Ectodermal cell (in vitro differentiated cells): ENCODE results near the gene QTRT2.

Experiments used
- H3K27ac ChIP-seq: 2 replicates; pipeline ENCODE4 v1.7.0; 2013; ENCODE audit warnings: mild to moderate bottlenecking, low read depth, low read length; ENCODE audit not compliant: insufficient read depth, poor library complexity, severe bottlenecking
- H3K27me3 ChIP-seq: 2 replicates; pipeline ENCODE4 v1.7.0; 2013; ENCODE audit warnings: mild to moderate bottlenecking, low read length; ENCODE audit not compliant: insufficient read depth, control insufficient read depth, poor library complexity, severe bottlenecking
- H3K36me3 ChIP-seq: one replicate; pipeline ENCODE4 v1.7.0; 2013; ENCODE audit warnings: low read length; ENCODE audit not compliant: control insufficient read depth, insufficient read depth
- H3K4me1 ChIP-seq: one replicate; pipeline ENCODE4 v1.7.0; 2013; ENCODE audit warnings: low read length; ENCODE audit not compliant: control insufficient read depth, insufficient read depth
- H3K4me3 ChIP-seq: 2 replicates; pipeline ENCODE4 v1.7.0; 2013; ENCODE audit warnings: low read depth, low read length, control low read depth; ENCODE audit not compliant: insufficient read depth
- H3K9me3 ChIP-seq: 2 replicates; pipeline ENCODE4 v1.7.0; 2013; ENCODE audit warnings: mild to moderate bottlenecking, low read length, moderate library complexity; ENCODE audit not compliant: control insufficient read depth
- WGBS, 2 experiments: methylation state at CpG; one replicate each; pipeline ENCODE4 v1.1.7; 2013; ENCODE audit warnings: missing lambda C conversion rate in 2 of 2; 5-methylcytosine and 5-hydroxymethylcytosine counted together

QTRT2 gene

DNA sequence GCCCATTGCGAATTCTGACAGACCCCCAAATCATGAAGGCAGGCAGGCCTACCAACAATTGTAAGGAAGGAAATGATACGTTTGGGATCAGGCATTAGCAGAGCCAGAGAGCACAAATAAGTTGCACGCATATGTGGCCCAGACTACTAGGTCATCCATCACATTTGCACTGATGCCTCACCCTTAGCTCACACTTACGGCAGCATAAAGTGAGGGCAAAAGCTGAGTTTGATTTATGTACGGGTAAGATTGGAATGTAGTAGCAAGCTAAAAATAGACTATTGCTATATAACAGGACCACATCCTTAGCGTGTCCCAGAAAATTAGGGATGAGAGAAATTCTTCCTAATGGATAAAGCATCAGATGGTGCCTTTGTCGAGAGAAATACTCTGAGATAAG lies 58.6 kb downstream of the QTRT2 start:
- no peak overlapping the region for H3K27ac ChIP-seq
- H3K27me3 ChIP-seq, result no peaks in the 10 kb centered on the region
- H3K36me3 ChIP-seq, result no peaks in the 10 kb centered on the region
- no peaks in the 10 kb centered on the region for H3K9me3 ChIP-seq
- WGBS, 2 experiments, result 94 to 95% methylated on average over 5 to 7 of the region's 7 CpGs
- peaks cover 10% of the 10 kb centered on the region for H3K4me1 ChIP-seq
- no peak overlapping the region for H3K4me3 ChIP-seq

GRCh38 chr3:114119776-114120175 lies 63.2 kb downstream of the QTRT2 start:
- peaks cover 3% of the 10 kb centered on the region for H3K4me1 ChIP-seq
- H3K27ac ChIP-seq, result no peak overlapping the region
- no peaks in the 10 kb centered on the region for H3K36me3 ChIP-seq
- WGBS, 2 experiments, result 100% methylated on average over 1 of the region's 1 CpG
- H3K27me3 ChIP-seq, result no peaks in the 10 kb centered on the region
- H3K9me3 ChIP-seq, result no peaks in the 10 kb centered on the region
- no peak overlapping the region for H3K4me3 ChIP-seq

- peaks cover 3% of the 10 kb centered on the region for H3K4me1 ChIP-seq
- no peaks in the 10 kb centered on the region for H3K36me3 ChIP-seq
- WGBS, 2 experiments, result 96 to 97% methylated on average over 3 of the region's 3 CpGs
- H3K27ac ChIP-seq, result no peak overlapping the region
- no peaks in the 10 kb centered on the region for H3K9me3 ChIP-seq
- no peaks in the 10 kb centered on the region for H3K27me3 ChIP-seq
- no peak overlapping the region for H3K4me3 ChIP-seq
Measured at GRCh38 chr3:114120211-114120610, 63.7 kb downstream of the QTRT2 start.

GRCh38 chr3:114122027-114122709 lies 65.6 kb downstream of the QTRT2 start:
- no peak overlapping the region for H3K27ac ChIP-seq
- no peaks in the 10 kb centered on the region for H3K36me3 ChIP-seq
- H3K4me3 ChIP-seq, result no peak overlapping the region
- H3K9me3 ChIP-seq, result no peaks in the 10 kb centered on the region
- no peaks in the 10 kb centered on the region for H3K27me3 ChIP-seq
- peaks cover 3% of the 10 kb centered on the region for H3K4me1 ChIP-seq
- WGBS, 2 experiments, result 72 to 80% methylated on average over 4 of the region's 4 CpGs

GRCh38 chr3:114126461-114126860 lies 69.9 kb downstream of the QTRT2 start:
- Histone ChIP-seq H3K27ac (no peak overlapping the region), H3K36me3 (no peaks in the 10 kb centered on the region), H3K4me1 (peaks cover 3% of the 10 kb centered on the region), H3K4me3 (no peak overlapping the region), H3K27me3 (no peaks in the 10 kb centered on the region), H3K9me3 (no peaks in the 10 kb centered on the region)
- WGBS, 2 experiments, result 80 to 83% methylated on average over 1 of the region's 1 CpG

DNA sequence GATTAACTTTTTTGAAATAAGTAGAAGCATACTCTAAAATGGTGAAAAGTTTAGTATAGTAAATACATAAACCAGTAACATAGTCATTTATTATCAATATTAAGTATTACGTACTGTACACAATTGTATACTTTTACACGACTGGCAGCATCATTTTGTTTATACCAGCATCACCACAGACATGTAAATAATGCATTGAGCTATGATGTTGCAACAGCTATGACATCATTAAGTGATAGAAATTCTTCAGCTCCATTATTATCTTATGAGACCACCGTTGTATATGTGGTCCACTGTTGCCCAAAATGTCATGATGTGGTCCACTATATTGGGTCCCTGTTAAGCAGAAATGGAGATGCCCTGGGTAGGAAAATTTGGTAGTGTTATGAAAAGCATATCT lies 71.0 kb downstream of the QTRT2 start:
- H3K27ac ChIP-seq, result no peak overlapping the region
- 90 to 94% methylated on average over 1 to 3 of the region's 3 CpGs for WGBS, 2 experiments
- no peaks in the 10 kb centered on the region for H3K4me1 ChIP-seq
- no peaks in the 10 kb centered on the region for H3K27me3 ChIP-seq
- H3K36me3 ChIP-seq, result no peaks in the 10 kb centered on the region
- no peaks in the 10 kb centered on the region for H3K9me3 ChIP-seq
- H3K4me3 ChIP-seq, result no peak overlapping the region

DNA sequence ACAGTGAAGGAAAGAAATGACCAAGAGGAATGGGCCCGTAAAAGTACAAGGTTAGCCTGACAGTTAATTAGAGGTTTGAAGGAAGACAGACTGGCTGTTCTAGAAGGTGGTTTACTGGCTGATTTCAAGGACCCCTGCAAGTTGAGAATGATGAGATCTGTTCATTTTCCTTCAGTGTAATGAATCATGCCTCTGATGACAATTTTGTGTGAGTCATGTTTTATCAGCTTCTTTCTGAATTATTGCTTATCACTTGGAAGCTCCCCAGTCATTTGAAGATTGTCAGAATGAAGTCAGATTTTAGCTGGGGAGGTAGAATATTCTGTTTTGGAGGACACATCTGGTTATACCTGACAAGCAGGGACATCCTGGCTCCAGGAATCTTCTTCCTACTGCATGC lies 71.7 kb downstream of the QTRT2 start:
- H3K4me1 ChIP-seq, result no peaks in the 10 kb centered on the region
- H3K36me3 ChIP-seq, result no peaks in the 10 kb centered on the region
- H3K27ac ChIP-seq, result no peak overlapping the region
- no peaks in the 10 kb centered on the region for H3K27me3 ChIP-seq
- H3K4me3 ChIP-seq, result no peak overlapping the region
- H3K9me3 ChIP-seq, result no peaks in the 10 kb centered on the region
- 88 to 97% methylated on average over 1 of the region's 1 CpG for WGBS, 2 experiments

- Histone ChIP-seq H3K9me3 (no peaks in the 10 kb centered on the region), H3K27me3 (no peaks in the 10 kb centered on the region), H3K4me3 (no peak overlapping the region), H3K36me3 (no peaks in the 10 kb centered on the region), H3K27ac (no peak overlapping the region), H3K4me1 (no peaks in the 10 kb centered on the region)
- 91 to 92% methylated on average over 8 of the region's 8 CpGs for WGBS, 2 experiments
Measured at GRCh38 chr3:114128826-114129225, 72.3 kb downstream of the QTRT2 start.

DNA sequence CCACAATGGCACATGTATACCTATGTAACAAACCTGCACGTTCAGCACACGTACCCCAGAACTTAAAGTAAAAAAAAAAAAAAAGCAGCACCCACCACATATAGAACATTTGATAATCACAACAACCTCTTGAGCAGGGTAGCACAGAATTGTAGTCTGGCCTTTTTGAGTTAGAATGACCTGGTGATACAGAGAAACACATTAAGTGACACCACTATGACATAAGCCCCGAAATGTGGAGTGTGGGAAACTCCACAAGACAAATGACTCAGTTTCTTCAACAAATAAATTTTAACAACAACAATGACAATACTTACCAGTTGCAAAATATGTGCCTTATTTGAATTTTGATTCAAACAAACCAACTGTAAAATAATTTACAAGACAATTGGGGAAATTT lies 76.0 kb downstream of the QTRT2 start:
- Histone ChIP-seq H3K4me3 (no peak overlapping the region), H3K36me3 (no peaks in the 10 kb centered on the region), H3K4me1 (no peaks in the 10 kb centered on the region), H3K27ac (no peak overlapping the region), H3K9me3 (no peaks in the 10 kb centered on the region), H3K27me3 (no peaks in the 10 kb centered on the region)
- 96 to 98% methylated on average over 3 of the region's 3 CpGs for WGBS, 2 experiments

DNA sequence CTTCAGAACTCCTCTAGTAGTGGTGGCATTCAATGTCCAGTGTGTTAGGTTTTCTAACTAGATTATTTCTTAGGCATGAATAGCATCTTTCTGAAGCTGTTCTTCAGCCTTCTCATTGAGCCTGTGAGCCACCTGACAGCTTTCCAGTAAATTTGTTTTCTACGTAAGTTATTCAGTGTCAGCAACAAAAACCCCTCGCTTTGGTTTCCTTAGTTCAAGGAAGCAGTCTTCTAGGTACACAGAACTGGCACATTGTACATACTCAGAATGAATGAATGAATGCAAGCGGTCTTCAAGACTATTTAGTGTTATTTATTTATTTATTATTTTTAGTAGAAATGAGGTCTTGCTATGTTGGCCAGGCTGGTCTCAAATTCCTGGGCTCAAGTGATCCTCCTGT lies 77.4 kb downstream of the QTRT2 start:
- H3K27me3 ChIP-seq, result no peaks in the 10 kb centered on the region
- no peak overlapping the region for H3K27ac ChIP-seq
- H3K36me3 ChIP-seq, result no peaks in the 10 kb centered on the region
- no peak overlapping the region for H3K4me3 ChIP-seq
- WGBS, 2 experiments, result 98 to 100% methylated on average over 2 of the region's 3 CpGs
- H3K4me1 ChIP-seq, result no peaks in the 10 kb centered on the region
- no peaks in the 10 kb centered on the region for H3K9me3 ChIP-seq
